ENCODE data around the gene PIK3R1.

DNA sequence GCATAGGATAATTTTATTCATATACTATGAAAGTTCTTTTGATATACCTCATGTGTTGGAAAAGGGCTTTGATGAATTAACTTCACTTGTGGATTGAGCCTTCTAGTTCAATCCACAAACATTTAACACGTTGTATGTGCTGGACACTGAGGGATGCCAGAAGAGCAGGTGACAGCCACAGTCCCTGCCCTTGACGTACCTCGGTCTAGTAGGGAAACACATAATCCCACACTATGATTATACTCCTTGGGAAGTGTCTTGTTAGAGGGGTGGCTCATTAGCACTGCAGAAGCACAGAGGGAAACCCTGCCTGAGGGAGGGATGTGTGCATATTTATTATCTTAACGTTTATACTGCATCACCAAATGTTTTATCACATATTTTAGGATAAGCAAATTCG lies 61.2 kb downstream of the PIK3R1 start:
- TF ChIP-seq, protein P1, sequence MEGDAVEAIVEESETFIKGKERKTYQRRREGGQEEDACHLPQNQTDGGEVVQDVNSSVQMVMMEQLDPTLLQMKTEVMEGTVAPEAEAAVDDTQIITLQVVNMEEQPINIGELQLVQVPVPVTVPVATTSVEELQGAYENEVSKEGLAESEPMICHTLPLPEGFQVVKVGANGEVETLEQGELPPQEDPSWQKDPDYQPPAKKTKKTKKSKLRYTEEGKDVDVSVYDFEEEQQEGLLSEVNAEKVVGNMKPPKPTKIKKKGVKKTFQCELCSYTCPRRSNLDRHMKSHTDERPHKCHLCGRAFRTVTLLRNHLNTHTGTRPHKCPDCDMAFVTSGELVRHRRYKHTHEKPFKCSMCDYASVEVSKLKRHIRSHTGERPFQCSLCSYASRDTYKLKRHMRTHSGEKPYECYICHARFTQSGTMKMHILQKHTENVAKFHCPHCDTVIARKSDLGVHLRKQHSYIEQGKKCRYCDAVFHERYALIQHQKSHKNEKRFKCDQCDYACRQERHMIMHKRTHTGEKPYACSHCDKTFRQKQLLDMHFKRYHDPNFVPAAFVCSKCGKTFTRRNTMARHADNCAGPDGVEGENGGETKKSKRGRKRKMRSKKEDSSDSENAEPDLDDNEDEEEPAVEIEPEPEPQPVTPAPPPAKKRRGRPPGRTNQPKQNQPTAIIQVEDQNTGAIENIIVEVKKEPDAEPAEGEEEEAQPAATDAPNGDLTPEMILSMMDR (IDR thresholded peaks at IDR 0.05), result no peak
- no peak for TF ChIP-seq POLR2A (IDR thresholded peaks at IDR 0.05)
